ENCODE measurements around the gene LY6G6D. TPM values are rescaled to one million over a fixed set of nuclear protein-coding genes. Genes with fewer than 3 reads are reported as not detected.
A peak's percentile ranks its signal among the peaks of the same experiment; 100 is the strongest.

Gene LY6G6D
- total and polyA plus RNA-seq, 2 donors (not counting 1 experiment from before 2014, with no cell fraction given), result not detected

GRCh38 chr6:31728767-31729514, 13.8 kb downstream of the LY6G6D start, which contains the start of gene DDAH2:
DDAH2 (minus strand) TSS chr6:31729299; CDS start chr6:31729161, 138 bp downstream.
- ChIA-PET CTCF (interaction anchor here (0.6 to 6.3 kb wide), 21 partner anchors 10 to 170 kb away, joined by 3 to 90 read pairs (median 4); partner anchors contain the start of genes ABHD16A, CLIC1, HSPA1A and HSPA1B), POLR2A (interaction anchor here (1.0 to 2.5 kb wide), 11 partner anchors 11 to 169 kb away, joined by 3 to 36 read pairs (median 11); partner anchors contain the start of genes ABHD16A, EHMT2, HSPA1A and HSPA1L)
- peaks cover 43 to 52% of the 10 kb centered on the region in 2 donors for H3K4me1 ChIP-seq (ENCODE audit: control insufficient read depth in 2 of 2, insufficient read depth in 2 of 2, low read length in 2 of 2)
- H3K9me3 ChIP-seq (ENCODE audit: control extremely low read depth in 1 of 3, control insufficient read depth in 2 of 3, insufficient read depth in 1 of 3, low read length in 2 of 3), result no peaks in the 10 kb centered on the region
- H3K4me3 ChIP-seq (ENCODE audit: control extremely low read depth in 1 of 5, extremely low read depth in 1 of 5, insufficient read depth in 1 of 5, low read depth in 2 of 5, low read length in 4 of 5), result peak within 1 kb of the TSS; percentile 67 to 94 (median 85)
- DNase-seq, result no peak
- TF ChIP-seq EZH2 (IDR thresholded peaks at IDR 0.05; ENCODE audit: borderline replicate concordance, insufficient read depth, low read depth, low read length, poor library complexity, severe bottlenecking) (no peak), CTCF (IDR thresholded peaks at IDR 0.05) (no peak)
- H3K4me2 ChIP-seq (replicated peaks; ENCODE audit: low read depth, low read length, poor library complexity, severe bottlenecking), result peak within 1 kb of the TSS; percentile 88
- H3K27ac ChIP-seq (ENCODE audit: low read length in 2 of 2), result peak within 1 kb of the TSS; percentile 78 to 82
- H3K27me3 ChIP-seq (replicated peaks in 1 of 4; ENCODE audit: control extremely low read depth in 1 of 4, control insufficient read depth in 3 of 4, insufficient read depth in 4 of 4, low read length in 3 of 4), result no peaks in the 10 kb centered on the region
- Mint-ChIP-seq H3K27me3 (no peaks in the 10 kb centered on the region), H3K27ac (peak within 1 kb of the TSS; percentile 97), H3K9me3 (ENCODE audit: insufficient read depth) (no peaks in the 10 kb centered on the region), H3K4me1 (peaks cover 72% of the 10 kb centered on the region), H3K4me3 (peak within 1 kb of the TSS; percentile 99)
- peak within 1 kb of the TSS; percentile 90 for H3K9ac ChIP-seq (ENCODE audit: low read length)
- intact Hi-C loops (cut with micrococcal nuclease), result loop anchor here (1.0 kb wide), 2 partner anchors 26 to 40 kb away; partner anchors contain the start of gene ABHD16A
- WGBS (ENCODE audit: insufficient coverage), result 36% methylated on average over 29 of the region's 36 CpGs
- peaks cover 32% of the 10 kb centered on the region for H3K79me2 ChIP-seq (ENCODE audit: control insufficient read depth, insufficient read depth, low read length)
- H4K20me1 ChIP-seq (ENCODE audit: control insufficient read depth, insufficient read depth, low read length, poor library complexity, severe bottlenecking), result peaks cover 11% of the 10 kb centered on the region
- ATAC-seq (ENCODE audit: low read depth), result peak; percentile 10
- H3K36me3 ChIP-seq (replicated peaks in 1 of 2; ENCODE audit: control extremely low read depth in 1 of 2, control insufficient read depth in 1 of 2, extremely low read depth in 1 of 2, insufficient read depth in 2 of 2, low read length in 1 of 2), result peaks cover 1 to 51% of the 10 kb centered on the region in 2 experiments
- H2AFZ ChIP-seq (ENCODE audit: insufficient read depth, low read depth, low read length, poor library complexity, severe bottlenecking), result peak within 1 kb of the TSS; percentile 81
